GM19025 (cell line): ENCODE measurements around the gene PRKAG1.

Experiments used
- ATAC-seq: cut with Tn5 transposase; IDR thresholded peaks from one replicate; pipeline ENCODE4 v1.9.1; 2021; ENCODE audit warnings: mild to moderate bottlenecking, low read depth, moderate library complexity; ENCODE audit not compliant: unreplicated experiment

PRKAG1 gene

DNA sequence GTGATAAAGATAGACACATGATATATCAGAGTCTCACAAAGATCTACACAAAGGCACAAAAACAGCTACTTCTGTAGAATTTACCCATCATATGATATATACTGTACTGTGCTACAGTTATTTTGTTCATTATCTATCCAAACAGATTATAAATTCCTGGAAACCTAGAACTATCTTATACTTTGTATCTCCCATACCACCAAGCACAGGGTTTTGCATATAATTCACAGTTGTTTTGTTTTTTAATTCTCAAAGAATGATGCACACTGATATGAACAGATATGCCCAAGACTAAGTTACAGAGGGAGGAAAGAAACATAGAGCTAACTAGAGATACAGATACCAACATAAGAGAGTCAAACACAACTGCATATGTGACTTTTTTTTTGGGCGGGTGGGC, 3.4 kb downstream of the PRKAG1 start:
- ATAC-seq: no peak

DNA sequence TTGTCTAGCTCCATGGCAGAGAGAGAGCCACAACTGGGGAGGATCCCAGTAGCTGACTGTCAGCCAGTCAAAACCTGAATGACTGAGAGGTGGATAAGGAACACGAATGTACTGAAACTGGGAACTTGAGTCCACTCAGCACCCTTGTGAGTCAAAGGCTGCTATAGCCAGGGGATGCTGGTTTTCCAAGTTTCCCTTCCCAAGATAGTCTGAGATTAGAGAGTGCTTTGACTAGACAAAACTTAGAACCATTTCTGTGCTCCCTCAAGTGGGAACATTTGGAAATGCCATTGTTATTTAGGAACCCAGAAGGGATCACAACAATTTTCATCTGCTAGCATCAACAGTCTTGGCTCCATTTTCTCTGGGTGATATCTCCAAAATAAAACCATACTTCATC, 4.0 kb downstream of the PRKAG1 start:
- ATAC-seq: no peak

DNA sequence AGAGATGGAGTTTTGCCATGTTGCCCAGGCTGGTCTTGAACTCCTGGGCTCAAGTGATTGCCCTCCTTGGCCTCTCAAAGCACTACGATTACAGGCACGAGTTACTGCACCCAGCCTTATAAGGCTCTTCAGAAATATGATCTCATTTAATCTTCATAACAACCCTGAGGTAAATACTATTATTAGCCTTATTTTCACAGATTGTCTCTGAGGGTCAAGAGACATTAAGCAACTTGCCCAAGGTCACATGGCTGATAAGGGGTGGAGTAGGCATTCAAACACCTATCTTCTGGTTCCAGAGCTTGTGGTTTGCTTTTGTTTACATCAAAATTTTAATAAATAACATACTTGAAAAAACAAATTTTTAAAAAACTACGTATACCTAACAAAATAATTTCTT, 5.1 kb downstream of the PRKAG1 start:
- no peak for ATAC-seq

DNA sequence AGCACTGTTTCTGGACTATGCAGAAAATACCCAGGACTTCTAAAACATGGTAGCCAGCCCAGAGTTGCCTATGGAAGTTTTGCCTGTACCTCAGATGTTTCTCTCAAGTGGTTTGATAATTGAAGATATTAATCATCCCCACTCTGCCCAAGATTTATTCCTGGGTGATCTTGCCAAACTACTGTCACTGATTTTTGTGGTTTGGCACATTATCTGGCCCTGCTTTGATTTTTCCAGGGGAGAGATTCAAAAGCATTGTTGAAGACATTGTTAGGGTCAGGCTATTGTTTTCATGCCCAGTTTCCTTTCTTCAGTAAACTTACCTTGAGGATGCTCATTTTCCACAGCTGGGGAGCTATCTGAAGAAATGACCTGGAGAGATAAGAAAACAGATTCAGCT, 5.8 kb downstream of the PRKAG1 start:
- ATAC-seq: no peak

DNA sequence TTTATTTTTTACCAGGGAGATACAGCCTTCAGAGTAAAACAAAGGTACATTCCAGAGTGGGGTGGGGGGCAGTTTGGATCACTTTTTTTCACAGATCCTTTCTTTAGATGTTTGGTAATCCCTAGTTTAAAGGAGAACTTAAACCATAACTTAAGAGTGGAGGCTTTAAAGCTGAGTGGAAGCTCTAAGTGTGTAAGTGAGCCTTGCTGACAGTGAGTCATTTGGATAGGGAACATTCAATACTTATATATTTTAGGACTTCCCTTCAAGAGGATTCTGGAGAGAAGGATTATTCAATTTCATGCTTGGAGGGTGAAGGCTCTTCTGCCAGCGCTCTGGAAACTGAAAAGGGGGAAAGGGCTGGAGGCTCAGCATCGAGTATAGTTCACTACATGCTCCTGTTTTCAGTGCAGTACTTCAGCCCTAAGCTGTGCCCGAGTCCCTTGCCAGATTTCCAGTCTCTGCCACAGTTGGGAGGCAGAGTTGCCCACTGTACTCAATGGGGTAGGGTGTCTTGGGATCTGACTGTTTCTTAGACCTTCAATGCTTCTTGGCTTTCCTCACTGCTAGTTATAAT, 8.4 kb downstream of the PRKAG1 start:
- no peak for ATAC-seq

DNA sequence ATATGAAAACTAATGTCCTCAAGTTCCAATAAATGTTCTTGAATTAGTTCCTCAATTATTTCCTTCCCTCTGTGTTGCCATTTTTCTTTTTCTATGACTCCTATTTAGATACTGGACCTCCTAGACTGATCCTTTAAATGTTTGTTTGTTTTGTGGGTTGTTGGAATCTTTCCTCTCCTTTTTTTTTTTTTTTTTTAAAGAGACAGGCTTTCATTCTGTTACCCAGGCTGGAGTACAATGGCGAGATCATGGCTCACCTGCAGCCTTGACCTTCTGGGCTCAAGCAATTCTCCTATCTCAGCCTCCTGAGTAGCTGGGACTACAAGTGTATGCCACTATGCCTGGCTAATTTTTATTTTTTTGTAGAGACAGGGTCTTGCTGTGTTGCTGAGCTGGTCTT, 9.6 kb downstream of the PRKAG1 start:
- no peak for ATAC-seq

DNA sequence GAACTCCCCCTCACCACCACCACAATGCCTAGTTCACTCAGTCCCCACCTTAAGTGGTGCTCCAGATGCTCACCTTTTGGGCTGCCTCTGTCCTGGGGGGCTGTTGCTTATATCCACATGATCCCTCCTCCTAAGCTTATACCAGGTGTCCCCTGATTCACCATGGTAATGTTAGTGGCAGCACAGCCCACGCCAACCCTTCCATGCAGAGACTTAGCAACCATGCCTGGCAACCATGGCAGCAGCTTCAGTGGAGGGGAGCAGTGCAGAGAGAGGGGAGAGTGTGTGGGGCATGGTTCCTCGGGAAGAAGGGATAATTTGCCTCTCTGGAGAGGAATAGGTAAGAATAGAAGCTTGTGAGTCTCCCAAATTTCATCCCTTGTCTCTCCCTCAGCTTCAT, 18.2 kb downstream of the PRKAG1 start:
- no peak for ATAC-seq

DNA sequence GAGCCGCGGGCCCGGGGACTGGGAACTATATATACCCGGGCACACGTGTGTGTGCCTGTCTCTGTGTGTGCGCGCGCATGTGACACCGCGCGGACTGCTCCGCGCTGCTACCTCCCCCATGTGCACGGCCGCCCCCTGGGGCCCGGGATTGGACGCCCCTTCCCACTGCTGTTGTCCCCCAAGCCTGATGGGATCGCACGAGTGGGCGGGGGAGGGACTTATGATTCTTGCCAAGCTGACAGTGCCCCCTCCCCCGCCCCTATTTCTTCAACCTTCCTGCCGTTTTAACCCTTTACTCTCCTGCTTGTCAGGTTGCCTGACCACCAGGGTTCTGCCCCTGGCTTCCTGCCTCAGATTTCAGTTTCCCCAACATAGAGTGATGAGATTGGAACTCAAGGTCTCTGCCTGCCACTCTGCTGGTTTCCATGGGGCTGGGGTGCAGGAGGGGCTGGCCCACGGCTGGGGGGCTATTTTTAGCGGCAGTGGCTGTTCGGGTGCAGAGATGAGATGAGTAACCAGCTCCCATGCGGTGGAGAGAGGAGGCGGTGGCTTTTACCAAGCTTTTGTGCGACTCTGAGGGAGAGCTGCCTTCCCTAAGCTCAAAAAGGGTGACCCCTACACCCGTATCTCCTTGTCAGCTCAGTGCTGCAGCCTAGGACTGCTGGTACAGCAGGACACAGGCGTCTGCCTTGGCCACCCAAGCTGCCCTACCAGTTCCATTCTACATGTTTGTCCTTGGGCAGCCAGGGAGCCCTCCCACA, 19.0 kb downstream of the PRKAG1 start, which contains the start of gene DDN:
Gene DDN (minus strand): TSS at position 5 of the 761 bp plus-strand sequence. CDS start 88 bp downstream, outside the sequence.
- ATAC-seq: no peak

DNA sequence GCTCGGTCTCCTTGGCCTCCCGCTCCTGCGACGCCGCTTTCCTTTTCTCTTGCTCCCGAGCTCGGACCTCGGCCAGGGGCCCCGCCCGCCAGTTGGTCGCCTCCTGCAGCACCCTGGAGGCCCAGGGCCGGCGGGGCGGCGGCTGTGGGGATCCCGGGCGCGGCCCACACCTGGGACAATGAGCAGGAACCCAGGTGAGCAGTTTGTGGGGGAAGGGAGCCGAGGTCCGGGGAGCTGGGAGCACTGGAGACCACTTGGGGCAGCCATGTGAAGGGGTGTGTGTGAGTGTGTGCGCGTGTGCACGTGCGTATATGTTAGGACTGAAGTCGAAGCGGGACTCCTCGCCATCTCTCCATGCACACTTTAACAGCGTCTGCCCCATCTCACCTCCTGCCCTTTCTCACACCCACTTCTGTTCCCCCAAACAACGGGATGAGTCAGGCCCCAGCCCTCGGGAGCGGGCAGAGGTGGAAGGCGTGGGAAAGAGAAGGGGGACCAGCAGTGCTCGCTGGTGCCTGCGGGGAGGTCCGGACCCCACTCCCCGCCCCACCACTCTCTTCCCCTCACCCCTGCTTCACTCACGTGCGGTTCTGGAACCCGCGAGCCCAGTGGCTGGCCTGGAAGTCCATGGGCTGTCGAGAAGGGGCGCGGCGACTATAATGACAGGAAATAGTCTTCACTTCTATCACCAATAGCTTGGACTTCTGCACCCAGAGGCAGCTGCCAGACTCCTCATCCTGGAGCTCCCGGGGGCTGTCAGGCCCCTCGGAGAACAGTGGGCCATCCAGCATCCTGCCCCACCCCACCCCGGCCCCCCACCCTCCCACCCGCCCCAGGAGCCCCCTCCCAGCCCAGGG, 19.9 kb downstream of the PRKAG1 start:
- no peak for ATAC-seq

DNA sequence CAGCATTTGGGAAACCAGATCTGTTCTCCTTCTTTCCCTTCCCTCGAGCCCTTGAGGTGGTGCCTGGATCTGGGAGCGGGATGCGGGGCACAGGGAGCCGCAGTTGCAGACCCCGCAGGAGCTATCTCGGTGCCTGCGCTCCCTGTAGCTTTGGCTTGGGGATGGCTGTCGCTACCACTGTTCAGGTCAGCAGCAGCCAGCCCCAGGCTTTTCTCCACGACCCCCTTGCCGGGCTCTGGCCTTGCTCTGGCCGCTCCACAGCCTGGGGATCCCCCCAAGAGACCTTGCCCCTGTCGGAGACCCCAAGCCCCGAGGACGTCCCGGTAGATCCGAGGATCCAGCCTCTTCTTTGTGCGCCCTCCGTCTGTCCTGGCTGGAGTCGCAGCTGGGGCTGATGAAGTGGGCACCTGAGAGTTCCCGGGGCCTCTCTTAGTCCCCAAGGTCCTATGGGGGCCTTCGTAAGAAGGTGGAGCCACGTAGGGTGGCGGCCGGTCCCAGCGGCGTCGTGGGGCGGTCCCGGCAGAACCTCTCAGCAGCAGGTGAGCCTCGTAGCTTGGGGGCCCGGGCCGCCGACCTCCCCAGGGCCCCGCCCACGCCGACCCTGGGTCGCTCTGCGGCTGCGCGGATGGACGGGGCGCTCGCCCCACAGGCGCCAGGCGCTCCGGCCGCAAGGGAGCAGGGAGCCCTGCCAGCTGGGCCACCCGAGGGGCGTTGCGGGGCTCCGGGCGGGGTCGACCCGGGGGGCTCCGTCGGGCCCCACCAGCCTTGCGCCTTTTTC, 20.7 kb downstream of the PRKAG1 start:
- no peak for ATAC-seq

DNA sequence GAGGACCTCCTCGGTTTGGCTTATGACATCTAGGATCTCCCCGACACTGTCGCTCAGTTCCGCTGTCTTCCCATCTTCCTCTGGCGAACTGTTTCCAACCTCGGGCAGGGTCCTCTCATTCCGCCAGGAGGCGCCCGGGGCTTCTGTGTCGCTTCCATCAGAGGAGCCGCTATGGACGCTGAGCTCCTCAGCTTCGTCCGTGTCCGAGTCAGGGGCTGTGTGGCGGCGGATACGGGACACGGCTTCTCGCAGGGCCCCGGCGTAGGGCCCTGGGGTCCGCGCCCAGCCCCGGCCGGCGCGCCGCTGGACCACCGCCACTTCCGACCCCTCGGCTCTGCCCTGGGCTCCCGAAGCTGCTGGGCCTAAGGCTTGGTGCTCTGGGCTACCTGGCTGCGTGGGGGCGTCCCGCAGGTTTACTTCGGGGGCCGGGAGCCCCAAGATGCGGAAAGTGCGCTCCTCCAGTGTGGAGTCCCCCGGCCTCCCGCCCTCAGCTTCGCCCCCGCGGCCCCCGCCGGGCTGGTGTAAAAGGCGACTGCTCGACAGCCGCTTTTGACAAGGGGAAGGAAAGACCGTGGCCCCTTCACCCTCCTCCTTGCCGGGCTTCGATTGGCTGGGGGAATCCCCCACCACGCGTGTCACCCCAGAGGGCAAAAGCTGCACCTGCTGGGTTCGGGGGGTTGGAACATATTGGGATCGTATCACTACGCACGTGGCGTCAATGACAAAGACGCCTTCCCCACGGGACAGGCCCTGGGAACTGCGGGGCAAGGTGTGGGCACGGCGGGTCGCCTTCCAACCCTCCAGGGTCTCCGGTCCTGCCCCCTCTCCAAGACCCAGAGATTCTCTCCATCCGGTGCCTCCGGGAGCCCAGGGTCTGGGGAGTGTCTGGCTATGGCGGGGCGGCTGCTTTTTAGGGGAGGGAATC, 21.5 kb downstream of the PRKAG1 start:
- ATAC-seq: no peak

DNA sequence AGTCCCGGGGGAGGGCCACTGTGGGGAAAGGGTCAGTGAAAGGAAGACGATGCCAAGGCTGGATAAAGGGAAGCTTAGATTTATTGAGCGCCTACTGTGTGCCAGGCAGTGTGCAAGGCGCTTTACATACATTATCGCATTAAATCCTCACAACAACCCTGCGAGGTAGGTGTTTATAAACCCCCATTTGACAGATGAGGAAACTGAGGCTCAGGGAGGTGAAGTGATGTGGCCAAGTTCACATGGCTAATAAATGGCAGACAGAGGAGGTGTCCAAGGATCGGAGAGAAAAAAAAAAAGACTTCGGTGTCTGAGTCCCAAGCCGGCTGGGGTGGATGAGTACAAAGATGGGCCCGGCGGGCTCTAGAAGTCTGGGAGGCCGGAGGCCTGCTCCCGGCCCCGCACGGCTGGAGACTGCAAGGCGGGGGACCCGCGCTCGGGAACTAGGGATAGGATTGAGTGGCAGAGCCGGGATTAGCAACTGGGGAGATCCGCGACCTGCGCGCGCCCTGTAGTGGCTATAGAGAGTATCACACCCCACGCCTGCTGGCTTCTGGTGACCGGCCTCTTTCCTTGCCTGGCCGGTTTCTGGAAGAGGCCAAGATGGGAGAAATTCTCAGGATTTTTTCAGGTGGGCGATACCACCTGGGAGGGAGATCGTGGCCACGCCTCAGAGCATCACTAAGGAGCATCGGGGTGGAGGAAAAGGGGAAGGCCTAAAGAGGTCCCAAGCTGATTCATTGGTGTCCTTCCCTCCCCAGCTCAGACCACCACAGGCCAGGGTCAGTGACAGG, 23.3 kb downstream of the PRKAG1 start:
- no peak for ATAC-seq

DNA sequence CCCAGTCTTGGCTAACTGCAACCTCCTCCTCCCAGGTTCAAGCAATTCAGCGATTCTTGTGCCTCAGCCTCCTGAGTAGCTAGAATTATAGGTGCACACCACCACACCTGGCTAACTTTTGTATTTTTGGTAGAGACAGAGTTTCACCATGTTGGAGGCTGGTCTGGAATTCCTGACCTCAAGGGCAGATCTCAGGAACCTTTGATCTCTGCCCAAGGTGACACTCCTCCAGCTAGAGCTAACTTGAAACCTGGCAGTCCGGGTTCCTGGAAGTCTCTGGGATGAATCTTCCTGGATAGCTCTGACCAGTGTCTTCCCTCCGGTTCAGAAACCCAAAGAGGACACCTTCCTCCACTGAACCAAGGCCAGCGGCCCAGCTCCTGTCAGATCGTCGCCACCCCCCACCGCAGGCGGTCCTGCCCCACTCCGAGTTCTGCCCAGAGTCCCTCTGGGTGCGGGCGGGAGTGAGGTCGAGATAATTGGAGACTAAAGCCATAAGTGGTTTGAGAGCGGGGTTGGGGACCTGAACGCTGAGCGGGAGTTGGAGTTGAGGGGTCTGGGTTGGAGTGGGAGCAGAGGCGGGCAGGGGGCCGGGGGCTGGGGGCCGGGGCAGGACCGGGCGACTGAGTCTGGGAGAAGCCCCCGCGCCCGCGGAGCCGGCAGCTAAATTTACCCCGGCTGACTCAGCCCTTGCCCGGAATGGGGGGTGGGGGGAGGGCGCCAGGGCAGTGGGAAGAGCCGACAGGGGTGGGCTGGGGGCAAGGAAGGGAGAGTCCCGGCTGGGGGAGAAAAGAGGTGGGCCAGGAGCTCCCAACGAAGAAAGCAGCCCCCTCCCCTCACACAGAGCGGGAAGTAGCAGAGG, 24.1 kb downstream of the PRKAG1 start:
- ATAC-seq: no peak

DNA sequence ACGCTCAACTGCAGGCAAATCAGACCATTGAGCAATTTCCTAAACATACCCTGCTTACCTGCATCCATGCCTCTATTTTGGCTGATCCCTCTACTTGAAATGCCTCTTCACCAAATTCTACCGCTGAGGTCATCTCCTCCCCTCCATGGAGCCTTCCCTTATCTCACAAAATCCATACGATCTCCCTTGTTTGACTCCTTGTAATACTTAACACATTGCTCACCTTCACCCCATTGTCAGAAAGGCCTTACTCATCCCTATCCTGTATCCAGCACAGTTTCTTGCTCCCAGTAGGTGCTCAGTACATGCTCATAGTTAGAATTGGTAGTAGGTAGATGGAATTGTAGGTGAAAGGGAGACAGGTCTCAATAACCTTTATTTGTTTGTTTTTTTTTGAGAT, 24.8 kb downstream of the PRKAG1 start:
- ATAC-seq: no peak

DNA sequence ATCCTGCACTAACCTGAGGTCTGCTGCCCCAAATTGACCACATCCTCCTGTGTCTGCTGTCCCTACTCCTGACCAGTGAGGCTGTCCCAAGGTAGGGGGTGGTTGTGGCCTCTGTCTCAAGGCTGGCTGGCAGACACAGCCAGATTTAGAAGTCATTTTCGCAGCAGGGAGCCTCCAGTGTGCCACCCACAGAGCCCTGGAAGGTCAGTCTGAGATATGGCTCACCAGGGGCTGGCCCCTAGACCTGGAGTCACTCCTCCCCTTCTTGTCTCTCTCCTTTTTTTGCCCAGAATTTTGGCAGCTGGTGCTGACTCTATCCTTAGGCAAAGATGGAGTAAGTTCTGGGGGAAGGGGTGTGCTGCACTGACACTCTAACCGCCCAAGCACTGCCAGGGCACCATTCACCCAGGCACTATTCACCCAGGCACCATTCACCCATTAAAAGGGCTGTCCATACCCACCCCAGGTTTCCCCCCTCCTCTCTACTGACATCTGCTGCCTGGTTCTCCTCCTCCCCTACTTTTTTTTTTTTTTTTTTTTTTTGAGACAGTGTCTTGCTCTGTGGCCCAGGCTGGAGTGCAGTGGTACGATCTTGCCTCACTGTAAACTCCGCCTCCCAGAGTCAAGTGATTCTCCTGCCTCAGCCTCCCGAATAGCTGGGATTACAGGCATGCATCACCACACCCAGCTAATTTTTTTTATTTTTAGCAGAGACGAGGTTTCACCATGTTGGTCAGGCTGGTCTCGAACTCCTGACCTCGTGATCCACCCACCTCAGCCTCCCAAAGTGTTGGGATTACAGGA, 27.1 kb downstream of the PRKAG1 start:
- no peak for ATAC-seq

DNA sequence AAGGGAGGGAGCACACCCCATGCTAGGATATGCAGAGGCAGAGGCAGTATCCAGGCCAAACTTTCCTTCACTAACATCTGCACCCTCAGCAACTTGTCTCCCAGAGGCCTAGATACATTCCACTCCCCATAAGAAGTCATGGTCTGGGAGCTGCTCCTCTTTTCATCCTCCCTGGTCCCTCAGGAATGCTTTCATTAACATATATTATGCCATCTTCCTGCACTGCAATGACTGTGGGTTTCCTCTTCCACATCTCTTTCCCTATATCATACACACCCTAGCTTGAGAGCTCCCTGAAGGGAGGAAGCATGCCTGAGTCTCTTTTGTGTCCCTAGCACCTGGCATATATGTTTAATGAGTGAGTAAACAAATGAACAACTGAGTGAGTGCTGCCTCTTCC, 28.0 kb downstream of the PRKAG1 start:
- no peak for ATAC-seq

DNA sequence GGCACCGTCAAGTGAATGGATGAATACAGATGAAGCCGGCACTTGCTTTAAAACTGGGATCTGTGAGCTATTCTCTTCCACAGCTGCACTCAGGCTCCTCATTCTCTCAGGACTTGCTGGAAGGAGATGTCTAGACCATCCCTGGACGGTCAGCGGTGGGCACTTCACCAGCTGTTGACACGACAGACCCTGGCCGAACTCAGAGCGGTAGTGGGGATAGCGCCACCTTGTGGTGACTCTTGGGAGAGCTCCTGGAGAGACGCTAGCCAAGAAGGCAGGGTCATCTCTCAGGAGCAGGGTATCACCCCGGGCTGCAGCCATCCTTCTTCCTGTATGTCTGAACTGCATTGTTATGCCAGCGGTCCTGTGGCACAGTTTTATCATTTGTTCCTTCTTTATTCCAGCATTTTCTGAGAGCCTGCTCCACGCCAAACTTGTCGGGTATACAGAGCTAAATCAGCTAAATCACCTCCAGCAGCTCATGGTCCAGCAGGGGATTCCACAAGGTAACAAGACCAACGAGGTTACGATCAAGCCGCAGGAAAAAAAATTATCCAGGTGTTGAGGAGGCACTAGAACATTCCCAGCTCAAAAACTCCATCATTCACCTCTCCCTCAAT, 30.4 kb downstream of the PRKAG1 start:
- no peak for ATAC-seq
